ENCODE measurements around the gene LCN2. TPM values are rescaled to one million over a fixed set of nuclear protein-coding genes. Genes with fewer than 3 reads are reported as not detected.
"Not testable (repeated sequence)": the region's sequence is repeated elsewhere in the genome, so short reads cannot be mapped to it uniquely, and the experiment has no call there.

LCN2 gene
- polyA plus RNA-seq, 3 donors from 2014 or later: 0.44 to 0.66 TPM; not detected in 1

- Mint-ChIP-seq H3K4me1 (no peaks in the 10 kb centered on the region), H3K9me3 (no peaks in the 10 kb centered on the region), H3K27me3 (ENCODE audit: low read depth in 3 of 3) (no peaks in the 10 kb centered on the region), H3K27ac (peak overlapping the region in 3 of 6 donors; percentile 5 to 49 (median 40)), H3K4me3 (no peak overlapping the region), H3K36me3 (peaks cover 7 to 22% (median 9%) of the 10 kb centered on the region in 3 donors)
- no peak for DNase-seq
Measured at GRCh38 chr9:128107468-128108268, 41.6 kb upstream of the LCN2 start.

GRCh38 chr9:128108269-128109049, 40.8 kb upstream of the LCN2 start:
- no peaks in the 10 kb centered on the region for H3K4me1 Mint-ChIP-seq
- H3K9me3 Mint-ChIP-seq: no peaks in the 10 kb centered on the region
- peaks cover 7 to 24% (median 8%) of the 10 kb centered on the region in 3 donors for H3K36me3 Mint-ChIP-seq
- no peaks in the 10 kb centered on the region for H3K27me3 Mint-ChIP-seq (ENCODE audit: low read depth in 3 of 3)
- peak overlapping the region in 2 of 6 donors; percentile 5 to 40 for H3K27ac Mint-ChIP-seq
- no peak overlapping the region for H3K4me3 Mint-ChIP-seq
- no peak for DNase-seq

- H3K4me1 Mint-ChIP-seq: no peaks in the 10 kb centered on the region
- H3K27ac Mint-ChIP-seq: peak overlapping the region in 2 of 6 donors; percentile 1 to 38
- no peaks in the 10 kb centered on the region for H3K27me3 Mint-ChIP-seq (ENCODE audit: low read depth in 3 of 3)
- H3K36me3 Mint-ChIP-seq: peaks cover 4 to 21% (median 8%) of the 10 kb centered on the region in 3 donors
- DNase-seq: no peak
- no peaks in the 10 kb centered on the region for H3K9me3 Mint-ChIP-seq
- no peak overlapping the region for H3K4me3 Mint-ChIP-seq
Measured at GRCh38 chr9:128109050-128109709, 40.1 kb upstream of the LCN2 start.

- not testable (repeated sequence) for H3K27ac Mint-ChIP-seq
Measured at GRCh38 chr9:128111726-128112125, 37.5 kb upstream of the LCN2 start.

GRCh38 chr9:128113526-128114325, 35.5 kb upstream of the LCN2 start:
- peaks cover 7 to 11% (median 8%) of the 10 kb centered on the region in 3 donors for H3K36me3 Mint-ChIP-seq
- H3K9me3 Mint-ChIP-seq: no peaks in the 10 kb centered on the region
- DNase-seq: no peak
- peaks cover 4 to 7% of the 10 kb centered on the region in 2 donors for H3K4me1 Mint-ChIP-seq
- peak overlapping the region in 1 of 6 donors; percentile 50 for H3K27ac Mint-ChIP-seq
- peaks cover 2 to 5% (median 3%) of the 10 kb centered on the region in 3 donors for H3K27me3 Mint-ChIP-seq (ENCODE audit: low read depth in 3 of 3)
- no peak overlapping the region for H3K4me3 Mint-ChIP-seq

More at GRCh38 chr9:128111726-128112125, 37.5 kb upstream of the LCN2 start:
- not testable (repeated sequence) for H3K4me3 Mint-ChIP-seq; H3K27me3 Mint-ChIP-seq (ENCODE audit: low read depth in 3 of 3); H3K9me3 Mint-ChIP-seq; H3K4me1 Mint-ChIP-seq; DNase-seq
- H3K36me3 Mint-ChIP-seq: peaks cover 4 to 18% (median 8%) of the 10 kb centered on the region in 3 donors

GRCh38 chr9:128114326-128115186, 34.7 kb upstream of the LCN2 start:
- Mint-ChIP-seq H3K36me3 (peaks cover 3 to 8% (median 7%) of the 10 kb centered on the region in 3 donors), H3K27ac (no peak overlapping the region), H3K27me3 (ENCODE audit: low read depth in 3 of 3) (peaks cover 3 to 5% (median 3%) of the 10 kb centered on the region in 3 donors), H3K9me3 (no peaks in the 10 kb centered on the region), H3K4me1 (peaks cover 4 to 7% of the 10 kb centered on the region in 2 donors), H3K4me3 (no peak overlapping the region)
- no peak for DNase-seq

GRCh38 chr9:128115187-128116103, 33.8 kb upstream of the LCN2 start:
- peaks cover 4 to 7% of the 10 kb centered on the region in 2 donors for H3K4me1 Mint-ChIP-seq
- H3K36me3 Mint-ChIP-seq: peaks cover 0 to 8% (median 7%) of the 10 kb centered on the region in 3 donors
- H3K4me3 Mint-ChIP-seq: no peak overlapping the region
- no peak for DNase-seq
- no peaks in the 10 kb centered on the region for H3K9me3 Mint-ChIP-seq
- no peak overlapping the region for H3K27ac Mint-ChIP-seq
- H3K27me3 Mint-ChIP-seq (ENCODE audit: low read depth in 3 of 3): peaks cover 3 to 5% (median 3%) of the 10 kb centered on the region in 3 donors

- Mint-ChIP-seq H3K27me3 (ENCODE audit: low read depth in 3 of 3) (peaks cover 3 to 5% (median 3%) of the 10 kb centered on the region in 3 donors), H3K36me3 (peaks cover 0 to 7% (median 5%) of the 10 kb centered on the region in 3 donors), H3K27ac (no peak overlapping the region), H3K4me1 (peaks cover 4 to 7% of the 10 kb centered on the region in 2 donors), H3K4me3 (no peak overlapping the region), H3K9me3 (no peaks in the 10 kb centered on the region)
- DNase-seq: no peak
Measured at GRCh38 chr9:128116104-128117083, 32.9 kb upstream of the LCN2 start.

GRCh38 chr9:128117613-128118471, 31.4 kb upstream of the LCN2 start:
- H3K36me3 Mint-ChIP-seq: peaks cover 0 to 7% (median 5%) of the 10 kb centered on the region in 3 donors
- peak overlapping the region in 1 of 5 donors; percentile 39 for H3K4me3 Mint-ChIP-seq
- peak; percentile 89 to 91 (median 89) for DNase-seq
- no peaks in the 10 kb centered on the region for H3K9me3 Mint-ChIP-seq
- H3K27me3 Mint-ChIP-seq (ENCODE audit: low read depth in 3 of 3): peaks cover 3 to 5% (median 3%) of the 10 kb centered on the region in 3 donors
- H3K27ac Mint-ChIP-seq: peak overlapping the region in 2 of 6 donors; percentile 33 to 42
- H3K4me1 Mint-ChIP-seq: peaks cover 4 to 7% of the 10 kb centered on the region in 2 donors

- Mint-ChIP-seq H3K4me3 (no peak overlapping the region), H3K4me1 (peaks cover 4 to 7% of the 10 kb centered on the region in 2 donors), H3K27me3 (ENCODE audit: low read depth in 3 of 3) (peaks cover 3 to 5% (median 3%) of the 10 kb centered on the region in 3 donors), H3K9me3 (no peaks in the 10 kb centered on the region), H3K36me3 (peaks cover 0 to 4% (median 2%) of the 10 kb centered on the region in 3 donors), H3K27ac (no peak overlapping the region)
- DNase-seq: no peak
Measured at GRCh38 chr9:128118472-128118857, 30.8 kb upstream of the LCN2 start.
